Body of pancreas (tissue), 4 donors: ENCODE results near the gene PCDH9. TPM values are rescaled to one million over a fixed set of nuclear protein-coding genes. Genes with fewer than 3 reads are reported as not detected.

ENCODE experiments used
- ATAC-seq: fragments of 150-250 bp; one replicate; pipeline ENCODE4 v1.9.1; 2016
- DNase-seq, 4 donors: peaks; one replicate each; pipeline ENCODE4 v3.0.0-alpha.2; 2019
- H3K27ac ChIP-seq, 4 donors: fragments of 200-600 bp; sonication (generic); 1 replicate in 3 of 4; 2 replicates in 1 of 4; pipeline versions ENCODE4 v1.5.1 to v1.6.1; 2016 to 2019; ENCODE audit warnings: mild to moderate bottlenecking in 1 of 4, mixed read lengths in 1 of 4, moderate library complexity in 1 of 4
- H3K27me3 ChIP-seq, 2 donors: fragments of 200-600 bp; sonication (generic); one replicate each; pipeline ENCODE4 v1.6.0; 2016; ENCODE audit warnings: mild to moderate bottlenecking in 1 of 2
- H3K36me3 ChIP-seq, 2 donors: fragments of 200-600 bp; sonication (generic); replicated peaks in 1 of 2; 2 replicates each; pipeline ENCODE4 v1.5.1; 2016; ENCODE audit warnings: low read depth in 2 of 2; ENCODE audit not compliant: insufficient read depth in 1 of 2
- H3K4me1 ChIP-seq: fragments of 200-600 bp; sonication (generic); one replicate; pipeline ENCODE4 v1.6.0; 2016
- H3K4me3 ChIP-seq, 2 donors: fragments of 200-600 bp; sonication (generic); 1 replicate in 1 of 2; 2 replicates in 1 of 2; pipeline ENCODE4 v1.5.1; 2016 to 2019
- H3K9me3 ChIP-seq, 3 donors: fragments of 200-600 bp; sonication (generic); 1 replicate in 2 of 3; 2 replicates in 1 of 3; pipeline ENCODE4 v1.5.1; 2016
- POLR2A ChIP-seq, 3 donors: fragments of 450-650 bp; IDR thresholded peaks; one replicate each; pipeline ENCODE4 v1.6.1; 2016; ENCODE audit warnings: antibody characterized with exemption in 3 of 3, mild to moderate bottlenecking in 2 of 3
- WGBS, 2 donors: methylation state at CpG; one replicate each; pipeline ENCODE4 v1.1.5; 2017; 5-methylcytosine and 5-hydroxymethylcytosine counted together
- intact Hi-C: fragments of 100-400 bp; cut with DNase I; formaldehyde crosslinking; loops from one replicate; pipeline ENCODE4 v1.15.1; 2023
- total RNA-seq, 2 donors: library from RNA; depleted of rRNA; stranded (reverse); fragments of >200 nt; gene quantifications; one replicate each; pipeline ENCODE4 v1.1.0, GENCODE V29; 2016
- TF ChIP-seq, protein P1 (sequence below), 7 experiments: fragments of 450-650 bp in 4 of 7; fragments of 200-600 bp in 3 of 7; sonication (generic) in 3 of 7; IDR thresholded peaks; one replicate each; pipeline ENCODE4 v1.5.1; 2016 to 2019; ENCODE audit warnings: antibody characterized with exemption in 7 of 7

Gene PCDH9
- total RNA-seq, 2 donors from 2014 or later, result 3.6 to 3.9 TPM

GRCh38 chr13:66972659-66973058, 257.5 kb downstream of the PCDH9 start:
- H3K9me3 ChIP-seq, result no peaks in the 10 kb centered on the region
- no peaks in the 10 kb centered on the region for H3K27me3 ChIP-seq
- intact Hi-C loops, result no loop called here
- TF ChIP-seq, protein P1, sequence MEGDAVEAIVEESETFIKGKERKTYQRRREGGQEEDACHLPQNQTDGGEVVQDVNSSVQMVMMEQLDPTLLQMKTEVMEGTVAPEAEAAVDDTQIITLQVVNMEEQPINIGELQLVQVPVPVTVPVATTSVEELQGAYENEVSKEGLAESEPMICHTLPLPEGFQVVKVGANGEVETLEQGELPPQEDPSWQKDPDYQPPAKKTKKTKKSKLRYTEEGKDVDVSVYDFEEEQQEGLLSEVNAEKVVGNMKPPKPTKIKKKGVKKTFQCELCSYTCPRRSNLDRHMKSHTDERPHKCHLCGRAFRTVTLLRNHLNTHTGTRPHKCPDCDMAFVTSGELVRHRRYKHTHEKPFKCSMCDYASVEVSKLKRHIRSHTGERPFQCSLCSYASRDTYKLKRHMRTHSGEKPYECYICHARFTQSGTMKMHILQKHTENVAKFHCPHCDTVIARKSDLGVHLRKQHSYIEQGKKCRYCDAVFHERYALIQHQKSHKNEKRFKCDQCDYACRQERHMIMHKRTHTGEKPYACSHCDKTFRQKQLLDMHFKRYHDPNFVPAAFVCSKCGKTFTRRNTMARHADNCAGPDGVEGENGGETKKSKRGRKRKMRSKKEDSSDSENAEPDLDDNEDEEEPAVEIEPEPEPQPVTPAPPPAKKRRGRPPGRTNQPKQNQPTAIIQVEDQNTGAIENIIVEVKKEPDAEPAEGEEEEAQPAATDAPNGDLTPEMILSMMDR (IDR thresholded peaks at IDR 0.05), result no peak
- TF ChIP-seq POLR2A (IDR thresholded peaks at IDR 0.05), result no peak
- WGBS, 2 donors, result 81 to 90% methylated on average over 3 of the region's 3 CpGs
- no peak overlapping the region for H3K4me3 ChIP-seq
- no peak overlapping the region for H3K27ac ChIP-seq
- ATAC-seq (no peak), DNase-seq (no peak)
- H3K36me3 ChIP-seq, result no peaks in the 10 kb centered on the region
- no peaks in the 10 kb centered on the region for H3K4me1 ChIP-seq

DNA sequence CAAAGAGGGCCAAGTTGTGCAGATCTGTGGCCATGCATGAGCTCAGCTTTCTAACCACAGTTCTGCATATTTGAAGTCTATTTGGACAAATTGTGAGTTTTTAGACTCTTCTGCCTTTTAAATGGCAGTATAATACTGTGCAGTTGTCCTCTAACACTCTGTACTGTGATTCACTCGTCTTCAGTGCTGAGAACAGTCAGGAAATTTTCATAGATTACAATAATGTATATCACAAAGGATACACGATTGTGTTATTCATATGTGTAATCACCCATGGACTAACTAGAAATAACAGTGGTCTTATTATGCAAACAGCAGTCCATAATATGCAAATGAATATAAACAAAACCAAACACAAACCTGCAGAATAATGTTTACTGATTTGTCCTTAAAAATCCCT, 259.1 kb downstream of the PCDH9 start:
- H3K27ac ChIP-seq, result no peak overlapping the region
- TF ChIP-seq, protein P1 (IDR thresholded peaks at IDR 0.05), result no peak
- TF ChIP-seq POLR2A (IDR thresholded peaks at IDR 0.05), result no peak
- intact Hi-C loops, result no loop called here
- no peak overlapping the region for H3K4me3 ChIP-seq
- ATAC-seq (no peak), DNase-seq (no peak)
- WGBS, 2 donors, result 67 to 75% methylated on average over 2 of the region's 2 CpGs
- H3K27me3 ChIP-seq, result no peaks in the 10 kb centered on the region
- no peaks in the 10 kb centered on the region for H3K4me1 ChIP-seq
- H3K9me3 ChIP-seq, result no peaks in the 10 kb centered on the region
- no peaks in the 10 kb centered on the region for H3K36me3 ChIP-seq

- no peaks in the 10 kb centered on the region for H3K36me3 ChIP-seq
- DNase-seq (no peak), ATAC-seq (no peak)
- no peaks in the 10 kb centered on the region for H3K4me1 ChIP-seq
- intact Hi-C loops, result no loop called here
- no peaks in the 10 kb centered on the region for H3K9me3 ChIP-seq
- no peaks in the 10 kb centered on the region for H3K27me3 ChIP-seq
- 17 to 39% methylated on average over 1 of the region's 1 CpG for WGBS, 2 donors
- TF ChIP-seq, protein P1 (IDR thresholded peaks at IDR 0.05), result no peak
- TF ChIP-seq POLR2A (IDR thresholded peaks at IDR 0.05), result no peak
- no peak overlapping the region for H3K27ac ChIP-seq
- no peak overlapping the region for H3K4me3 ChIP-seq
Observed at GRCh38 chr13:66969291-66969690, 260.8 kb downstream of the PCDH9 start.

GRCh38 chr13:66967811-66968597, 262.1 kb downstream of the PCDH9 start:
- Histone ChIP-seq H3K36me3 (no peaks in the 10 kb centered on the region), H3K9me3 (no peaks in the 10 kb centered on the region), H3K27ac (no peak overlapping the region), H3K27me3 (no peaks in the 10 kb centered on the region), H3K4me3 (no peak overlapping the region), H3K4me1 (no peaks in the 10 kb centered on the region)
- intact Hi-C loops, result no loop called here
- WGBS, 2 donors, result 76% methylated on average over 3 of the region's 3 CpGs
- DNase-seq, result no peak
- no peak for TF ChIP-seq POLR2A (IDR thresholded peaks at IDR 0.05)
- TF ChIP-seq, protein P1 (IDR thresholded peaks at IDR 0.05), result no peak
- ATAC-seq, result no peak

GRCh38 chr13:66965181-66965580, 265.0 kb downstream of the PCDH9 start:
- 76 to 79% methylated on average over 1 of the region's 1 CpG for WGBS, 2 donors
- Histone ChIP-seq H3K4me3 (no peak overlapping the region), H3K4me1 (no peaks in the 10 kb centered on the region)

More at GRCh38 chr13:66965181-66965580, 265.0 kb downstream of the PCDH9 start:
- H3K27ac ChIP-seq, result no peak overlapping the region
- H3K36me3 ChIP-seq, result no peaks in the 10 kb centered on the region
- no peak for DNase-seq
- intact Hi-C loops, result no loop called here
- no peak for TF ChIP-seq POLR2A (IDR thresholded peaks at IDR 0.05)
- TF ChIP-seq, protein P1 (IDR thresholded peaks at IDR 0.05), result no peak
- H3K9me3 ChIP-seq, result no peaks in the 10 kb centered on the region
- H3K27me3 ChIP-seq, result no peaks in the 10 kb centered on the region
- ATAC-seq, result no peak
